Activated CD4-positive, alpha-beta T cell treated with anti-CD3 and anti-CD28 coated beads, Interleukin-10, Interleukin-2, amounts not matched to agents 100 ng/mL and 50 ng/mL, durations not matched to agents 16 hours and 8 hours (primary cell): ENCODE measurements around the gene EFEMP2.

Experiments used
- DNase-seq: peaks from one replicate; pipeline ENCODE4 v3.0.0-alpha.2; 2020

Gene EFEMP2

DNA sequence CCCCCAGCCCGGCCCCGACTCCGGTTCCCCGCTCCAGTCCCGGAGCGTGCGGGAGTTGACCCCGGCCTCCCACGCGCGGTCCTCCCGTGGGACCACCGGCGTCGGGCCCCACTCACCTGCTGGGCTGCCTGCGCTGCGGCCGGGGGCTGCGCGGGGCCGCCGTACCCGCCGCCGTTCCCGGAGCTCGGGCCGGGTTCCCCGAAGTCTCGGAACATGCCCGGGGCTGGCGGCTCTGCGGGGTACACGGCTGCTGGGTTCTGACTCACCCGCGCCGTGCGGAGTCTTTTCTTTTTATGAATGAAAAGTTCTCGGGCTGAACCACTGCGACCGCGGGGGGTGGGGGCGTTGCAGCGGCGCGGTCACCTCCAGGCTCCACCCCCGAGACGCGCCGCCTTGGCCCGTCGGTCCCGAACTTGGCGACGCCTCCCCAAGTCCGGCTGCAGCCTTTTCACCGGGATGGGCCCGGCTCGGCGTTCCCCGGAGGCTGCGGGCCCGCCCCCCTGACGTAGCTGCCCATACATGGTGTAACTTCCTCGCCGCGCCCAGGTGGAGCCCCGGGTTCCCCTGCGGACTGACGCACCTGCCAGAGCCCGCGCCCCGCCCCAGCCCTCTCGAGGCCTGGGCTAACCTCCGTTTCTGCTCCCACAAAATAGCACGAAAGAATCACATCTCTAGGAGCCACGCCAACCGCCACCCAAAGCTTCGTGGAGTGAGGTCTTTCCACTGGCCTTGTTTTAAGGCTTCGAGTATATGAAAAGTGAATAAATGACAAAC, 27.7 kb upstream of the EFEMP2 start, which contains the start of gene FOSL1:
Gene FOSL1, minus strand, starts transcription at position 264 of the 774 bp plus-strand sequence. Its CDS starts 49 bp downstream, at position 215.
- peak; percentile 96 for DNase-seq

DNA sequence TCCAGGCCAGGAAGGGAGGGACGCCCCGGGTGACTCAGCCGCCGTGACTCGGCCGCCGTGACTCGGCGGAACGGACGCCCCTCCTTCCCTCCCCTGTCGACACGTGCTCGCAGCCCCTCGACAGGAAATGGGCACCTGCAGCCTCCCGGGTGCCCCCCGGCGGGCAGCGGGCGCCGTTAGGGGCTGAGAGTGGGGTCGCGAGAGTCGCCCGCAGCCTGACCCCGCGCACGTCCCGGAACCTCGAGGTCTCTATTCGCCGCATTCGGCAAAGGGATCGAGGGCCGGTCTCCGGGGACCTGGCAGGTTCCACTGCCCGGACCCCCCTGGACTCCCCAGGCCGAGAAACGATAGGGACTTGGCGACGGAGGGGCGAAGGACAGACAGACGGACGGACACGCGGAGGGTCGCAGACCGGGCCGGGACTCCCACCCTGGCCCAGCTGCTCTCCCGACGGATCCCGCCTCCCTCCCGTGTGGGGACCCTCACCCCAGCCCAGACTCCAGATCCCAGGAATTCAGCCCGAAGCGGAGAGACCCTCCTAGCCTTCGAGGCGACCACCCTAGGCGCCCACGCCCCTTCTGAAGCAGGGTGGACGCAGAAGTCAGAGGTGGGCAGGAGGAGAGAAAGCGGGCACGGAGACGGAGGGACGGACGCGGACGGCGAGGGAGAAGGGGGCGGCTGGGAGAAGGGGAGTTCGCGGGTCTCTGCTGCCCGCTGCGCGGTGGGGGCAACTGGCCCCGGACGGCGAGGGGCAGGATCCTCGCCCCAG, 26.9 kb upstream of the EFEMP2 start:
- peak; percentile 82 for DNase-seq

DNA sequence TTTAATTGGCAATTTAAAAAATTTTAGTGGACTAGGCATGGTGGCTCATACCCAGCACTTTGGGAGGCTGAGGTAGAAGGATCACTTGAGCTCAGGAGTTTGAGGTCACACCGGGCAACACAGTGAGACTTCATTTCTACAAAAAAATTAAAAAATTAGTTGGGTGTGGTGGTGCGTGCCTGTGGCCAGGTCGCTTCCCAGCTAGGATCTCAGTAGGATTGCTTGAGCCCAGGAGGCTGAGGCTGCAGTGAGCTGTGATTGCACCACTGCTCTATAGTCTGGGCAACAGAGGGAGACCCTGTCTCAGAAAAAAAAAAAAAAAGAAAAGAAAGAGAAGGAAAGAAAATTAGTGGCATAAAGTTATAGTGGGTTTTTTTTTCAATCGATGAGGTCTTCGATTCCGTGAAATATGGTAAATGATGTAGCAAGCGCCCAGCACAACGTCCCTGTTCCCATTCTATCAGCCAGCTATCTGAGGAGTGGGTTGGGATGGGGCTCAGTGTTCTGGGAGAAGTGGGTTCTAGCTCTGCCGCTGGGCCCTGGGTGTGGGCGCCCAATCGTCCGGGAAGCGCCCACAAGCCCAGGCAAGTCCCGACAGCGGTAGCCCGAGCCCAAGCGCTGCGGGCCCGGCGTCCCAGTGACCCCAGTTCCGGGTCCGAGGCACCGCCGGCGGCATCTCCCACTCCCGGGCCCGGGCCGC, 26.2 kb upstream of the EFEMP2 start:
- no peak for DNase-seq

DNA sequence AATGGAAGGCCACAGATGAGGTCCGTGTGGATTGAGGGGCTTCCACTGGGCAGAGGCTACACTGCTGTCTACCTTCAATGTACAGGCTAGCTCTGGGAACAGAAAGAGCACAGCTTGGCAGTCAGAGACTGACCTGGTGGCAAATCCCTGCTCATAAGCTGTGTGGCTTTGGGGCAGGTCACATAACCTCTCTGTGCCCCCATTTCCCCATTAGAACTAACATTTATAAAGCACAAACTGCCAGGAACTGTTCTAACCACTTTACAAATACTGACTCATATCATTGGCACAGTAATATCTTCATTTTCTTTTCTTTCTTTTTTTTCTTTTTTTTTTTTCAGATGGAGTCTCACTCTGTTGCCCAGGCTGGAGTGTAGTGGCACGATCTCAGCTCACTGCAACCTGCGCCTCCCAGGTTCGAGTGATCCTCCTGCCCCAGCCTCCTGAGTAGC, 24.4 kb upstream of the EFEMP2 start:
- DNase-seq = peak; percentile 54

DNA sequence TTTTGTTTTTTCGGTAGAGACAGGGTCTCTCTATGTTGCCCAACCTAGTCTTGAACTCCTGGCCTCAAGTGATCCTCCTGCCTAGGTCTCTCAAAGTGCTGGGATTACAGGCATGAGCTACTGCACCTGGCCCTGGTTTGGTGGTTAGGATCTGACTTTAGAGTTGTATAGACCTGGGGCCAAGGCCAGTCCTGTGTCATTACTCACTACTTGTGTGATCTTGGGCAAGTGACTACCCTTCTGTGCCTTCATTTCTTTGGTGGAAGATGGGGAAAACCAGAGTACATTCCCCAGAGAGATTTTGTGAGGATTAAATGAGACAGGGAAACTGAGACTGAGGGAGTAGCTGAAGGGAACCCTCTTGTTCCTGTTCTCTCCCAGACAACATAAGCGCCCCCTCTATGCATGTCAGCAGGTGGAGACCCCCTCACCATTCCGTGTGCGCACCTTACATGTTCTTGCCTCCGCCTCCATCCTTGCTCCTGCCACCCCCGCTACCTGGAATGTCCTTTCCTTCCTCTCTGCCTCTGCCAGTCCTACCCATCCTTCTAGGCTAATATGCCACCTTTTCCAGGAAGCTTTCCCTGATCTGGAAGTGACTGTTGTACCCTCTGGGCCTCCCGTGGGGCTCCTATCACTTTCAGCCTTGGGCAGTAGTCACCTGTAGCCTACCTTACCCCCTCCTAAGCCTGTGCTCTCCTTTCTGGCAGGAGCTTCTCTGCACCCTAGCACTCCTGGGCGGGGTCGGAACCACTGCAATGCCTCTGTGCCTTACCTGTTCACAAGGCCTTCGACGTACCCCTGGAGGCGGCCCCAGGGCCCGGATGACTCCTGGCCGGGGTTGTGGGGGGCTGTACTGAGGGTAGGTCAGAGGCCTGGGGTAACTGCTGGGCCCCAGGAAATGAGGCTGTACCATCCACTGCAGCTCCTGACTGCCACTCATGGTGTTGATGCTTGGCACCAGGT, 23.7 kb upstream of the EFEMP2 start:
- DNase-seq = no peak

DNA sequence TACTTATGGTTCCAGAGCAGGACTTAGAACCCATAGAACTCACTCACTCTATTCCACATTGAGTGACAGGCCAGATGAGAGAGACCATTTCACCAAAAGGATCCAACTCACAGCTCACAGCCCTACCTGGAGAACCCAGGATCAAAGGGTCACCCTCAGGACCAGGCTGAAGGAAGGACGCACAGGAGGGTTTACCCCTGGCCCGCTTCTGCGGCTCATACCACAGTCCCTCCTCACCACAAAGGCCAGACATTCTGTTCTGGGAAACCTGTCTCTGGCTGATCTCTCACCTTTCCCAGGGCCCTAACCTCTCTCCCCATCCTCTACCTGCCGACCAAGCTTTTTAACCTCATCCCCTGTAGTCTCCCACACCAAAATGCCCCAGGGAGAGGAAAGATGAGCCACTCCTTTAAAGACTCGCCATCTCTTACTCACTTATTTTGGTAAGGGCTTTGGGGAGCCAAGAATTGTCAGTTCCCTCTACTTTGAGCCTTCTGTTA, 22.9 kb upstream of the EFEMP2 start:
- no peak for DNase-seq

DNA sequence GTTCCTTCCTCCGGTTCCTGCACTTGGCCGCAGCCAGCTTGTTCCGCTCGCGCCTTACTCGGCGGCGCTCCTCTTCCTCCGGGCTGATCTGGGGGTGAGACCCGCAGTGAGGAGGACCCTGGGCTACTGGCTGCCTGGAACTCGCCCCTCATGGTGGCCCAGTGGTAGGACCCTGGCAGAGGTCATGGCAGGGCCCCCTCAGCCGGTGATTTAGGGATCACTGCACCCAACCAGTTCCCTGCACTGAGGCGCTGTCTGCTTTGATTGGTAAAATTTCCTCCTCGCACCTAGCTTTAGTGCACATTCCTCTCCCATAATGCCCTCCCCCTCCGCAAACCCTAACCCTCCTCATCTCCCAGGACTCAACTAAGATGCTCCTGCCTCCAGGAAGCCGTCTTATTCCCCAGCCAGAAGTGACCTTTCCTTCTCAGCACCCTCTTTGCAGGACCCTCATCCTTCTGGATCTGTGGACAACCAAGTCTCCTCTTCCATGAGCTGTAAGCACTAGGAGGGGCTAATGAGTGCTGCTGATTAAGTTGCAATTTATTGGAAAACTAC, 21.5 kb upstream of the EFEMP2 start:
- DNase-seq = peak; percentile 69

DNA sequence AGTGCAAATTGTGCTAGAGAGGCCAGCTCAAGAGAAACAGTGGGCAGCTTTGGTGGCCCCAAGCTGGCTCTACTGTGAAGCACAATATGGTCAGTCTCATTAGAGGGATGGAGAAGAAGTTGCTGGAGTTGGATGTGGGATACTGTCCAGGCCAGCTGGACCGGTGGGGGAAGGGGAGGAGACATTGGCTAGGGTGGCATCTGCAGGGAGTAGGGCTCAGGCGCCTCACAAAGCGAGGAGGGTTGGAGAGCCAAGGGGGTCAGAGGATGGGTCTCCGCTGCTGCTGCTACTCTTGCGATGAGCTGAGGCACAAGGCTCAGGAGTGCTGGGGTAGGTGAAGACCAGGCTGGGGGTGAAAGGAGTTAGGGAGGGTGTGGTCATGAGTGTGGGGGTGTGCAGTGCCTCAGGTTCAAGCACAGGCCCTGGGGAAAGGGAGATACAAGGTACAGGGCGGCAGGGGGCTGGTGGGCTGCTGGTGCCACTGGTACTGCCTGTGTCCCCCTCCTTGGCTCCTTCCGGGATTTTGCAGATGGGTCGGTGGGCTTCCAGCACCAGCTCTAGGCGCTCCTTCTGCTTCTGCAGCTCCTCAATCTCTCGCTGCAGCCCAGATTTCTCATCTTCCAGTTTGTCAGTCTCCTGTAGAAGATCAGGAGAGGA, 20.2 kb upstream of the EFEMP2 start:
- DNase-seq = no peak

DNA sequence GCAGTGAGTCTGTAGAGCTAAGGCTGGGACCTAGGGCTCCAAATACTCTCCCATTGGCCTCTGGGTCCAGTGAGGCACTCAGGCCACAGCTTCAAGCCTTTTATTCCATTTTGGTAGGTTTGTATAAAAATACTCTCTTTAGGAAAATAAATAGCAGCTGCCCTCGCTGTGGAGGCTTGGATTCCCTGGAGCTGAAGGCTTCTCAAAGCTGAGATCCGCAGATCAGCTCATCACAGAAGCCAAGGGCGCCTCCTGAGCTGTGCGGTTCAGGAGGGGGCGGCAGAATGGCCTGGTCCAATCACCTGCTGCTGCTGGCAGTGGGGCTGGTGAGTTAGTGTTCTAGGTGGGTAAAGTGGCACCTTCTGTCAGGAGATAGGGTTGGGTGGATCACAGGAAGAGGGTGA, 19.5 kb upstream of the EFEMP2 start:
- peak; percentile 49 for DNase-seq

DNA sequence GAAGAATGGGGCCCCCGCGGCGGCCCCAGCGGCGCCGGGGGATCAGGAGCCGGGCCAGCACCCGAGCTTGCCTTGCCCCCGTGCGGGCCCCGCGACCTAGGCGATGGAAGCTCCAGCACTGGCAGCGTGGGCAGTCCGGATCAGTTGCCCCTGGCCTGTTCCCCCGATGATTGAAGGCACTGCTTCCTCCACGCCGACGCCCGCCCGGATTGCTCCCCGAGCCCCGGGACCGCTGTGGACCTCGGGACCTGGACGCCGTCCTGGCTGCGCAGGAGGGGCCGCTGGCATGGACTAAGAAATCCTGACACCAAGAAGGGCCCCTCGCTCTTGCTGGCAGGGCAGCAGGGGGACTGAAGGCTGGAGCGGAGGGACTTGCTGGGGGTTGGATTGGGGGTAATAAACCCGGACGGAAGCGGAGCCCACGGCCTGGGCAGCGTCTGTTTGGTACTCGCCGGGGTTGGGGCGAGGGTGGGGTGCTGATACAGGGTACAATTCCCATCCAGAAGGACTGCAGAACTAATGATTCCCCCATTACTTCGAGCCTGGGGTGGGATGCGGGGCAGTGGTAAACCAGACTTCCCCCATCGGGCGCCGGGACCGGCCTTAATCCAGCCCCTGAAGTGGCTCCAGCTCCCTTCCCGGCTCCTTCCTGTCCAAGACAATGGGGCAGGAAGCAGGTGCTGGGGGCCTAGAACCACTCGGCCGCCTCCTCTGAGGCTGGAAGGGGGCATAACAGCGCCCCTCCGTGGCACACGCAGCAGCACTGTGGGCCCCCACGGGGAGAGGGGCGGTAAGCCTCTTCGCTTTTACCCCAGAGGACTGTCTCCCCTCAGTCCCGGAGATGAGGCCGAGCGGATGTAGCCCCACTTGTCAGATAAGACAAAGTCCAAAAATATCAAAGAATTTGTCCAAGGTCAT, 18.9 kb upstream of the EFEMP2 start:
- DNase-seq = peak; percentile 60

DNA sequence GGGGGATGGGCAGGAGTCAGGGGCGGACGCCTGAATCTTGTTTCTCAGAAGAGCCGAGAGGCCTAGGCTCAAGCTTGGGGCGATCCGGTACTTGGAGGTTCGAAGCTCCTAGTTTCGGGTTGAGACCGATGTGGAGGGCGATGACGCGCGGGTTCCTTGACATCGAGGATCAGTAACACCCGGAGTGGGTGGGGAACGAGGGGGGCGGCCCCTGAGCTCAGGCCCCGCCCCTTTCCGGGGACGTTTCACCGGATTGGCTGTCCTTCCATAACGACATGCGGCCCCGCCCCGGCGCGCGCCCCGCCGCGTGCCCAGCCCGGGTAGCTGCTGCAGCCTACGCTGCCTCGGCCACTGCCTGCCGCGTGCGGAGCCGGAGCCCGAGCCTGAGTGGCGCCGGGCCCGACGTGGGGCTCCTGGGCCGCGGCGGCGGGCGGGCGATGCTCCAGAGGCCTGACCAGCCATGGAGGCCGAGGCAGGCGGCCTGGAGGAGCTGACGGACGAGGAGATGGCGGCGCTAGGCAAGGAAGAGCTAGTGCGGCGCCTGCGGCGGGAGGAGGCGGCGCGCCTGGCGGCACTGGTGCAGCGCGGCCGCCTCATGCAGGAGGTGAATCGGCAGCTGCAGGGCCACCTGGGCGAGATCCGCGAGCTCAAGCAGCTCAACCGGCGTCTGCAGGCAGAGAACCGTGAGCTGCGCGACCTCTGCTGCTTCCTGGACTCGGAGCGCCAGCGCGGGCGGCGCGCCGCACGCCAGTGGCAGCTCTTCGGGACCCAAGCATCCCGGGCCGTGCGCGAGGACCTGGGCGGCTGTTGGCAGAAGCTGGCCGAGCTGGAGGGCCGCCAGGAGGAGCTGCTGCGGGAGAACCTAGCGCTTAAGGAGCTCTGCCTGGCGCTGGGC, 18.0 kb upstream of the EFEMP2 start, which contains the start of gene CCDC85B:
Gene CCDC85B, plus strand, starts transcription at position 350 of the 895 bp plus-strand sequence. Its CDS starts 111 bp downstream, at position 461.
- DNase-seq = peak; percentile 100

DNA sequence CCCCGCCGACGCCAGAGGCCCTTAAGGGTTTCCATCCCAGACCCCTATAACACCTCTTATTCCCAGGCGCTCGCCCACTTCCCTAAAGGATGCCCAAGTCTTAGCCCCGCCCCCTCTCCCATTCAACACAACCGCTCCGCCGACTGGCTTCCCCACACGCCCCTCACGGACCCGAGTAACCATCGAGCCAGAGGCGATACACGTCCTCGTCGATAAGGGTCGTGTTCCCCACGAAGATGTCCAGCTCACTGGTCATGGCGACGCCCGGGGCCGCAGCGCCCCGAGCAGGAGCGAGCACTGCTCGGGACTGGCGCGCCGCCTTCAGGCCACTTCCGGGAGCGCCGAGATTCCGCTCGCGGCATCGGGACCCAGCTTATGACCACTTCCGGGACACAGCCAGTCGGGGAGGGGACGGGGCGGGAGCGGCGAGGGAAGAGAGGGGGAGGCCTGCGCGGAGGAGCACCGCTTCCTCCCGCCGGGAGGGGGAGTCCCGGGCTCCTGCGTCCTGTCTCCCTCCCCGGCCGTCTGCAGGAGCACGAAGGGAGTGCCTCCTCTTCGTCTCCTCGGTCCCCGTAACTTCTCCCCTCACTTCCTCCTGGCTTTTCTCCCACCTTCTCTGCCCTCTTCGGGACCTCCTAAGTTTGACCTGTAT, 15.7 kb upstream of the EFEMP2 start, which contains the start of gene FIBP:
Gene FIBP, minus strand, starts transcription at position 309 of the 652 bp plus-strand sequence. Its CDS starts 53 bp downstream, at position 256.
- peak; percentile 98 for DNase-seq

DNA sequence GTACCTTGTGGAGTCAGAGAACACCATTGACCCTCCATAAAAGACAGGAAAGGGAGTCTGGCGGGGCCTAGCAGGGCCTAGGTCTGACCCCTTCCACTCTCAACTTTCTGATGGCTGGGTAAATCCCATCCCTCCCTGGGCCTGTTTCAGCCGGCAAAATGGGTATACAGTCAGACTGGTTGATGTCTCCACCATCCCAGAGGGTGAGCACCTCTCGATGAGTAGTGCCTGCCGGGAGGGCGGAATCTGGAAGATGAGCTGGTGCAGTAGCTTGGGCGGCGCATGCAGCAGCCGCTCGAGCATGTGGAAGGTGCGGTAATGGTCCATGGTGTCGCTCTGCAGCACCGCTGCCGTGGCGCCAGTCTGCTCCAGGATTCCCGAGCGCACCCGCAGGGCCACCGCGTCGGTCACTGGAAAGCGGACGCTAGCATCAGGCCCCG, 15.1 kb upstream of the EFEMP2 start:
- peak; percentile 34 for DNase-seq

DNA sequence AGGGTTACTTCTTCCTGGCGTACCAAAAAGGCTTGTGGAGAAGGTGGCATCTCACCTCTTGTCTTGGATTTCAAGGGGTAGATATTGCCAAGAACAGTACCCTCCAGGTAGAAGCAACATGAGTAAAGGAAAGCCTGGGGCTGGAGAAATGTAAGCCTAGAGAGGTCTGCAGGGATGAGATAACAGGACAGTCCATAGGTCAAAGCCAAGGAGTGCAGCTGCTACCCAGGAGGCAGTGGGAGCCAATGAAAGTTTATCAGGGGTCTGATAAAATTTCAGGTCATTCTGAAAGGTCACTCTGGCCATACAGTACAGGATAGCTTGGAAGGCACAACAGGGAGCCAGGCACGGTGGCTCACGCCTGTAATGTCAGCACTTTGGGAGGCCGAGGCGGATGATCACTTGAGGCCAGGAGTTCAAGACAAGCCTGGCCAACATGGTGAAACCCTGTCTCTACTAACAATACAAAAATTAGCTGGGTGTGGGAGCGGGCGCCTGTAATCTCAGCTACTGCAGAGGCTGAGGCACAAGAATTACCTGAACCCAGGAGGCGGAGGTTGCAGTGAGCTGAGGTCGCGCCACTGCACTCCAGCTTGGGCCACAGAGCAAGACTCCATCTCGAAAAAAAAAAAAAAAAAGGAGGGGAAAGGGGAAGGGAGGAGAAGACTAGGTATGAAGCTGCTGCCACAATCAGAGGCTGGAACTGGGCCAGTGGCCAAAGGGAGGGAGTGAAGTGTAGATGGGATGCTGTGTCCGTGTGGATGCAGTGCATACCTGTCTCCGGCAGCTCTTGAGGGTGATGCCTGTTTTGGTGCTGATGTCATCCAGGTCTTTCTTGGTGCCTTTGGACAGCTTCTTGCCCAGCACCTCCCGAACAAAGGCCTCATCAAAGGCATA, 14.5 kb upstream of the EFEMP2 start:
- DNase-seq = no peak

DNA sequence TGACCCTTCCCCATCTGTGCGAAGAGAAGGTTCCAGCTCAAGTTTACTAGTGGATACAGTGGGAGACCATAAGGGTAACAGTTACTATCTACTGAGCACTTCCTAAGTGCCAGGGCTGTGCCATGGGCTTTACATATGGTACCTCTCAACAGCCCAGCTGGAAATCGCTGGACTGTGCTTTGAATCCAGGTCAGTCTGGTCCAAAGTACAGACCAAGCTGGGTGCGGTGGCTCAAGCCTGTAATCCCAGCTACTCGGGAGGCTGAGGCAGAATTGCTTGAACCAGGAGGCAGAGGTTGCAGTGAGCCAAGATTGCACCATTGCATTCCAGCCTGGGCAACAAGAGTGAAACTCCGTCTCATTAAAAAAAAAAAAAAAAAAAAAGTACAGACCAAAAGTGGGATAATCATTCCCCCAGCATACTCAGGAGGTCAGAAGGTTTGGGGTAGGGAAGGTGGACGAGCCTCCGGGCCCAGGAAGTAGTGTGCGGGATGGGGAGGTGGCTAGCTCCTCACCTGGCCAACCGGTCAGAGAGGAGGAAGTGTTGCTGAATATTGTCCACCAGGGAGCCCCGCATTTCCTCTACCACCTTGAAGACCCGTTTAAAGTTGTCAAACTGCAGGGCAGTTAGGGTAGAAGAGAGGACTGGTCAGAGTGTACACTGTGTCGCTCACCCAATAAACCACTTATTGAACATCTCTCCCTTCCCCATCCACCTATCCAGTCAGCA, 13.4 kb upstream of the EFEMP2 start:
- DNase-seq = no peak

DNA sequence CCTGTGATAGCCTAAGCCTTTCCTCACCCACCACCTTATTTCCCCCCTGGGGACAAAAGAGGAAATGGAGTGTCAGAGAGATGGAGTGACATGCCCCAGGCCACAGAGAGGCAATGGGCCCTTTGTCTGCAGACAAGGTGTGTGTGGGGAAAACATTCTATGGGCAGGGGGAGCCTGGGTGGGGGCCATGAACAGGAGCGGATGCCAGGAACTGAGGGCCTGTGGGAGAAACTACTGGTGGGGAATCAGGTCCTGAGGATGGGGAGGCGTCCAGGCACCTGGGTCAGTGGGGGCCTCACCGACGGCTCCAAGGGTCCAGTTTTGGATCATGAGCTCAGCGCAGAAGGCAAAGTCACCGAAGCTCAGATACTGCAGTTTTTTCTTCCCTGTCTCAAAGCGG, 12.6 kb upstream of the EFEMP2 start:
- no peak for DNase-seq
